ENCODE results near the gene VTA1. TPM values are rescaled to one million over a fixed set of nuclear protein-coding genes. Genes with fewer than 3 reads are reported as not detected.

The VTA1 gene
- total RNA-seq, 1 donor from 2014 or later = 54.4 TPM

DNA sequence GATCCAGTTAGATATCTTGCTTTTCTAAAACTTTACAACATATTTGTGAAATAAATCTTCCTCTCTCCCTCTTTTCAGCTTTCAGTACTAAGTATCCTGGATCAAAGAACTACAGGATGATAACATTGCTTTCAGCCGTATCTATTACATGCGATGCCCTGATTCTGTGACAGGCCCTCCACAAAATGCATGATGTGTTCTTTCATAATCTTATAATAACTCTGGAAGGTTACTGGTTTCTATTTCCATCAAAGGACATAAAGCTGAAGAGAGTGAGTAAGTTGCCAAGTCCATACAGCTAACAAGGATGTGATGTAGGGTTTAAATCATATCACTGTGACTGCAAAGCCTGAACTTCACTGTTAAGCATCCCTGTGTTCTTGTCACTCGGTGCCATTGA, 91.8 kb downstream of the VTA1 start:
- H3K27me3 ChIP-seq (ENCODE audit: control insufficient read depth, insufficient read depth, low read length) = no peaks in the 10 kb centered on the region
- no peak for DNase-seq (ENCODE audit: low read depth)
- no peak overlapping the region for H3K4me3 ChIP-seq (ENCODE audit: low read depth, low read length)
- TF ChIP-seq, protein P1, sequence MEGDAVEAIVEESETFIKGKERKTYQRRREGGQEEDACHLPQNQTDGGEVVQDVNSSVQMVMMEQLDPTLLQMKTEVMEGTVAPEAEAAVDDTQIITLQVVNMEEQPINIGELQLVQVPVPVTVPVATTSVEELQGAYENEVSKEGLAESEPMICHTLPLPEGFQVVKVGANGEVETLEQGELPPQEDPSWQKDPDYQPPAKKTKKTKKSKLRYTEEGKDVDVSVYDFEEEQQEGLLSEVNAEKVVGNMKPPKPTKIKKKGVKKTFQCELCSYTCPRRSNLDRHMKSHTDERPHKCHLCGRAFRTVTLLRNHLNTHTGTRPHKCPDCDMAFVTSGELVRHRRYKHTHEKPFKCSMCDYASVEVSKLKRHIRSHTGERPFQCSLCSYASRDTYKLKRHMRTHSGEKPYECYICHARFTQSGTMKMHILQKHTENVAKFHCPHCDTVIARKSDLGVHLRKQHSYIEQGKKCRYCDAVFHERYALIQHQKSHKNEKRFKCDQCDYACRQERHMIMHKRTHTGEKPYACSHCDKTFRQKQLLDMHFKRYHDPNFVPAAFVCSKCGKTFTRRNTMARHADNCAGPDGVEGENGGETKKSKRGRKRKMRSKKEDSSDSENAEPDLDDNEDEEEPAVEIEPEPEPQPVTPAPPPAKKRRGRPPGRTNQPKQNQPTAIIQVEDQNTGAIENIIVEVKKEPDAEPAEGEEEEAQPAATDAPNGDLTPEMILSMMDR (IDR thresholded peaks at IDR 0.05; ENCODE audit: insufficient read depth, low read length, poor library complexity, severe bottlenecking) = no peak
- H3K36me3 ChIP-seq (ENCODE audit: control insufficient read depth, insufficient read depth, low read length) = no peaks in the 10 kb centered on the region

- TF ChIP-seq, protein P1 (IDR thresholded peaks at IDR 0.05; ENCODE audit: insufficient read depth, low read length, poor library complexity, severe bottlenecking) = no peak
- Histone ChIP-seq H3K27me3 (ENCODE audit: control insufficient read depth, insufficient read depth, low read length) (no peaks in the 10 kb centered on the region), H3K4me3 (ENCODE audit: low read depth, low read length) (no peak overlapping the region), H3K36me3 (ENCODE audit: control insufficient read depth, insufficient read depth, low read length) (no peaks in the 10 kb centered on the region)
- no peak for DNase-seq (ENCODE audit: low read depth)
Measured at GRCh38 chr6:142240179-142240578, 93.1 kb downstream of the VTA1 start.

- DNase-seq (ENCODE audit: low read depth) = no peak
- no peaks in the 10 kb centered on the region for H3K27me3 ChIP-seq (ENCODE audit: control insufficient read depth, insufficient read depth, low read length)
- H3K36me3 ChIP-seq (ENCODE audit: control insufficient read depth, insufficient read depth, low read length) = no peaks in the 10 kb centered on the region
- TF ChIP-seq, protein P1 (IDR thresholded peaks at IDR 0.05; ENCODE audit: insufficient read depth, low read length, poor library complexity, severe bottlenecking) = no peak
- H3K4me3 ChIP-seq (ENCODE audit: low read depth, low read length) = no peak overlapping the region
Measured at GRCh38 chr6:142241061-142241460, 94.0 kb downstream of the VTA1 start.

DNA sequence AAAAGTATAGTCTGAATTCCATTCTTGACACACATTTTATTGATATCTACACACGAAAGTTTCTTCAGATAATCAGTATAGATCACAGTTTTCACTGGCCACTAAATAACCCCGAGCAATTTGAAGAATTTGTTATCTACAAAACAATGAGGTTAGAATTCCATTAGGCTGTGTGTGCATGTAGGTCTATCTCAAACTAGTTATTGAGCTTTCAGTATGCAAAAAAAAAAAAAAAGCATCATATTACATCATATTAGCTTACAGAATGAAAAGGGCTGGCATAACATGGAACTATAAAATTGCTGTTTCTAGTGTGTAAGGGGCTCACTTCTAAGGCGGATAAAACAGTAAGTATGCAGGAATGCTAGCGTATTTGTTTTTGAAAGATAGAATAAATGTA, 95.2 kb downstream of the VTA1 start:
- no peak for DNase-seq (ENCODE audit: low read depth)
- no peak overlapping the region for H3K4me3 ChIP-seq (ENCODE audit: low read depth, low read length)
- TF ChIP-seq, protein P1 (IDR thresholded peaks at IDR 0.05; ENCODE audit: insufficient read depth, low read length, poor library complexity, severe bottlenecking) = no peak
- no peaks in the 10 kb centered on the region for H3K36me3 ChIP-seq (ENCODE audit: control insufficient read depth, insufficient read depth, low read length)
- H3K27me3 ChIP-seq (ENCODE audit: control insufficient read depth, insufficient read depth, low read length) = no peaks in the 10 kb centered on the region

DNA sequence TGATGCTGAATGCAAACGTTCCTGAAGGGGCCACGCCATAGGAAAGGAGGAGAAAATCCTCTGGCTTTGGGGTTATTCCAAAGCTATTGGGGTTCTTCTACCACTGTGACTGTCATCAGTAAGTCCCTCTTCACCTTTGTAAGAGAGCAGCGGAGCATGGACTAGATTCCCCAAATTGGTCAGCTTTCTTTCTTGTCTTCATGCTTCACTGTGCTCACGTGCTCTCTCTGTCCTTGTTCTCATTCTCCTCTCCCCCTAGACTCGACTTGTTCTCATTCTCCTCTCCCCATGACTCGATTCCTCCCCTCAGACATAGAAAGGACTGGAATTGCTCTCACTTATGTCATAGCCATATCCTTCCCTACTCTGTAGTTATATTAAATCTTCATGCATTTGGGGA, 99.9 kb downstream of the VTA1 start:
- Histone ChIP-seq H3K27me3 (ENCODE audit: control insufficient read depth, insufficient read depth, low read length) (no peaks in the 10 kb centered on the region), H3K4me3 (ENCODE audit: low read depth, low read length) (no peak overlapping the region), H3K36me3 (ENCODE audit: control insufficient read depth, insufficient read depth, low read length) (no peaks in the 10 kb centered on the region)
- DNase-seq (ENCODE audit: low read depth) = no peak
- TF ChIP-seq, protein P1 (IDR thresholded peaks at IDR 0.05; ENCODE audit: insufficient read depth, low read length, poor library complexity, severe bottlenecking) = no peak

DNA sequence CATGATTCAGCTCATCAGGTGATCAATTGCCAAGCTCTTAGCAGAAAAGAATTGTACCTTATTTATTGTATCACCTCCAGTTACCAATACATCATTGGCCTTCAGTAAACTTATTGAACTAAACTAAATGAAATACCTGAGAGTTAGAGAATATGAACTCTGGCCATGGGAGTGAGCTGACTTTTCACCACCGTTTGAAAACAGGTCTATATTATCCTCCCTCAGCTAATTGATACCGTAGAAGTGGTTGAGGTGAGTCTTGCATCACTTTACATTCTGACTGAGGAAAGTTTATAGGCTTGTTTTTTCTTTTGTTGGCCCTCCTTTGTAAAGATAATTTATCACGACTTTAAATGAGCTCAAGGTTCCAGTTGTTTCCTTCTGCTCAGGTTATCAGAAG, 102.2 kb downstream of the VTA1 start:
- DNase-seq (ENCODE audit: low read depth) = no peak
- TF ChIP-seq, protein P1 (IDR thresholded peaks at IDR 0.05; ENCODE audit: insufficient read depth, low read length, poor library complexity, severe bottlenecking) = no peak
- Histone ChIP-seq H3K36me3 (ENCODE audit: control insufficient read depth, insufficient read depth, low read length) (no peaks in the 10 kb centered on the region), H3K4me3 (ENCODE audit: low read depth, low read length) (no peak overlapping the region), H3K27me3 (ENCODE audit: control insufficient read depth, insufficient read depth, low read length) (no peaks in the 10 kb centered on the region)

Measured in kidney epithelial cell (primary cell).